Thyroid gland (tissue), 4 donors: ENCODE results near the gene ID2.

Experiments used
- POLR2A ChIP-seq, 2 donors: fragments of 450-650 bp; IDR thresholded peaks; one replicate each; pipeline ENCODE4 v1.6.1; 2017; ENCODE audit warnings: antibody characterized with exemption in 2 of 2, mild to moderate bottlenecking in 2 of 2, moderate library complexity in 1 of 2
- TF ChIP-seq, protein P1 (sequence below), 6 experiments: fragments of 200-600 bp in 3 of 6; fragments of 450-650 bp in 3 of 6; sonication (generic) in 3 of 6; IDR thresholded peaks; one replicate each; pipeline ENCODE4 v1.5.1; 2016 to 2019; ENCODE audit warnings: antibody characterized with exemption in 6 of 6, mild to moderate bottlenecking in 2 of 6, inconsistent platforms in 1 of 6, moderate library complexity in 1 of 6

DNA sequence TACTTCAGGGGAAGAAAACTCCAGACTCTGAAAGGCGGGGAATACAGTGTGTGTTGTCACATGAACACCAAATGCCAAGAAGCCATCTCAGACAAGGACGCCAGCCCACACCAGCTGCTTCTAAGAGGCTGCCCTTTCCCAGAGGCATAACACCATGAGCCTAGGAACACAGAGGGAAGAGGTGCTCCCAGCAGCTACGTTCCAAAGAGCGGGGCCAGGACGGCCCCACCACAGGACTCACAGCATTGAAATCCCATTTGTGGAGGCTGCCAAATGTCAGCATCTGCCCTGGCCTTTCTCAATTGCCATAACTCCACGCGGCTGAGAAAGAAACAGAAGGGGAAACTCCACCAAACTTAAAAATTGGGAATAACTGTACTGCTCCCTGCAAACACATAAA, 20.1 kb upstream of the ID2 start:
- TF ChIP-seq, protein P1, sequence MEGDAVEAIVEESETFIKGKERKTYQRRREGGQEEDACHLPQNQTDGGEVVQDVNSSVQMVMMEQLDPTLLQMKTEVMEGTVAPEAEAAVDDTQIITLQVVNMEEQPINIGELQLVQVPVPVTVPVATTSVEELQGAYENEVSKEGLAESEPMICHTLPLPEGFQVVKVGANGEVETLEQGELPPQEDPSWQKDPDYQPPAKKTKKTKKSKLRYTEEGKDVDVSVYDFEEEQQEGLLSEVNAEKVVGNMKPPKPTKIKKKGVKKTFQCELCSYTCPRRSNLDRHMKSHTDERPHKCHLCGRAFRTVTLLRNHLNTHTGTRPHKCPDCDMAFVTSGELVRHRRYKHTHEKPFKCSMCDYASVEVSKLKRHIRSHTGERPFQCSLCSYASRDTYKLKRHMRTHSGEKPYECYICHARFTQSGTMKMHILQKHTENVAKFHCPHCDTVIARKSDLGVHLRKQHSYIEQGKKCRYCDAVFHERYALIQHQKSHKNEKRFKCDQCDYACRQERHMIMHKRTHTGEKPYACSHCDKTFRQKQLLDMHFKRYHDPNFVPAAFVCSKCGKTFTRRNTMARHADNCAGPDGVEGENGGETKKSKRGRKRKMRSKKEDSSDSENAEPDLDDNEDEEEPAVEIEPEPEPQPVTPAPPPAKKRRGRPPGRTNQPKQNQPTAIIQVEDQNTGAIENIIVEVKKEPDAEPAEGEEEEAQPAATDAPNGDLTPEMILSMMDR (IDR thresholded peaks at IDR 0.05) = no peak
- no peak for TF ChIP-seq POLR2A (IDR thresholded peaks at IDR 0.05)
